HUES64 (cell line): ENCODE measurements around the gene PLD3.

Experiments
- H3K27ac ChIP-seq: 2 replicates; pipeline ENCODE4 v1.7.0; 2013; ENCODE audit warnings: low read depth, low read length, inconsistent platforms
- H3K27me3 ChIP-seq: 2 replicates; pipeline ENCODE4 v1.6.1; 2013; ENCODE audit warnings: mild to moderate bottlenecking, low read length; ENCODE audit not compliant: insufficient read depth
- H3K36me3 ChIP-seq: 2 replicates; pipeline ENCODE4 v1.6.1; 2013; ENCODE audit warnings: mild to moderate bottlenecking, low read length; ENCODE audit not compliant: insufficient read depth
- H3K4me1 ChIP-seq: 2 replicates; pipeline ENCODE4 v1.6.1; 2013; ENCODE audit warnings: mild to moderate bottlenecking, low read length, moderate library complexity; ENCODE audit not compliant: insufficient read depth
- H3K4me3 ChIP-seq: 2 replicates; pipeline ENCODE4 v1.5.1; 2013; ENCODE audit warnings: mild to moderate bottlenecking, low read length, moderate library complexity
- H3K9ac ChIP-seq: 2 replicates; pipeline ENCODE4 v1.6.1; 2013; ENCODE audit warnings: mild to moderate bottlenecking, low read depth, low read length
- H3K9me3 ChIP-seq: 2 replicates; pipeline ENCODE4 v1.6.1; 2013; ENCODE audit warnings: low read depth, low read length; ENCODE audit not compliant: insufficient read depth
- WGBS: fragments of 150-250, 120-280 bp; methylation state at CpG from one replicate; pipeline ENCODE4 v1.1.7; 2013; ENCODE audit warnings: missing lambda C conversion rate; 5-methylcytosine and 5-hydroxymethylcytosine counted together

Gene PLD3

DNA sequence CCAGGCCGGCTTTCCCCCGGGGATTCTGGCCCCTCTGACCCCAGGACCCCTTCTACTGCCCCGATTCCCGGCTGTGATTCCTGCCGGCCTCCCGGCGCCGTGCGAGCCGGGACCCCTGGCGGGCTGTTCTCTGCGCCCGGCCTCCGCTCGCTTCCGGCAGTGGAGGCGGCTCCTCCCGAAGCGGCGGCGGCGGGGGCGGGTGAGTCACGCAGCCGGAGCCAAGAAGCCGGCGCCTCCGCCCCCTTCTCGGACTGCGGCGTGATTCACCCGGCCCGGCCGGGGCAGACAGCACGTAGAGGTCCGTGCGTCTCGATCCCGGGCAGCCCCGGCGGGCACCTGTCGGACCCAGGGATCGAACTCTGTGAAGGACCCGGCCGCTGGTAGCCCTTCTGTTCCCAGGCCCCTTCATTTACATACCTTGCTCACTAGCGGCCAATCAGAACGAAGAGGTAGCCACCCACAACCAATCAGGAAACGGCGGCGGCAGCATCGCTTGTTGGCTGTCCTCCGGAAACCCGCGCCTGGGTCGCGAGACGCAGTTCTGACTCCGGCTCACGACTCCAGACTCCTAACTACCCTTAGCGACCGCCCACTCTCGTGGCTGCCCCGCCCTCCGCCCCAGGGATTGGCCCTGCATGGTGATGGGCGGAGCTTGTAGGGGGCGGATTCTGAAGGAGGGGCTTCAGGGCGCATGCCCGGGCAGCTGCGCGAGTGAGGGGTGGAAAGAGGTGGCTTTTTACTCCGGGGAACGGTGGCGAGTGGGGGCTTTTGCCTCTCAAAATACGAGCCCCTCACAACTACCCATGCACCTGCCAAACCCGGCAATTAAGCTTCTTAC lies 77.2 kb downstream of the PLD3 start, which contains the start of gene SERTAD1:
Gene SERTAD1, minus strand, starts transcription at position 543 of the 838 bp plus-strand sequence. CDS start 2,446 bp downstream, outside the sequence.
- Histone ChIP-seq H3K36me3 (peaks cover 7% of the 10 kb centered on the region; the same call in 1 of the 2 replicates), H3K9me3 (no peaks in the 10 kb centered on the region), H3K27me3 (no peaks in the 10 kb centered on the region), H3K4me3 (peak within 1 kb of the TSS; percentile 77), H3K9ac (peak within 1 kb of the TSS; percentile 80), H3K4me1 (peaks cover 10% of the 10 kb centered on the region), H3K27ac (peak within 1 kb of the TSS; percentile 98)
- under 1% methylated on average over 72 of the region's 75 CpGs for WGBS
